ENCODE data around the gene CERS5.

GRCh38 chr12:50142993-50143392 lies 24.2 kb downstream of the CERS5 start:
- TF ChIP-seq POLR2A (IDR thresholded peaks at IDR 0.05; ENCODE audit: low read length) (no peak), GATA1 (IDR thresholded peaks at IDR 0.05; ENCODE audit: low read depth, low read length) (no peak)
